NCI-H82 treated with DMSO at 0.1 percent for 48 hours (cell line): Measurements from ENCODE around the gene MAST4.

Source experiments
- DNase-seq: peaks from one replicate; lab custom pipeline; 2025; ENCODE audit not compliant: unreplicated experiment; lab: John Stamatoyannopoulos, UW

MAST4 gene

DNA sequence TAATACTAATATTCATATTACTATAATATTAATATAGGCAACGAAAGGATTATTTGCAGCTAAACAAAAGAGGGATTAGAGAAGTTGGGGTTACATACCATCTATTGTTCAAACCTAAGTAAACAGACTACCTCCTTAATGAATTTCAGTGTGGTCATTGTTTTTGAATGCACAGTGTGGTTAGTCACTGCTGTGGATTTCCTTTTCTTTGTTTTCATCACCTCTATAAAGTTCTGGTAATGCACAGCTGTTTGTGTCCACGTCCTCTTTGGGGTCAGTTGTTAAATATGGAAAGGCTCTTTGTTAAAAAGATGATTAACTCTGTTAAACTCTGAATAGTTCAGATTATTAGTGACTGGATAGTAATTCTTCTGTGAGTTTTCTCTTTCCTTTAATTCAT is 233.6 kb downstream of the MAST4 start:
- no peak for DNase-seq

DNA sequence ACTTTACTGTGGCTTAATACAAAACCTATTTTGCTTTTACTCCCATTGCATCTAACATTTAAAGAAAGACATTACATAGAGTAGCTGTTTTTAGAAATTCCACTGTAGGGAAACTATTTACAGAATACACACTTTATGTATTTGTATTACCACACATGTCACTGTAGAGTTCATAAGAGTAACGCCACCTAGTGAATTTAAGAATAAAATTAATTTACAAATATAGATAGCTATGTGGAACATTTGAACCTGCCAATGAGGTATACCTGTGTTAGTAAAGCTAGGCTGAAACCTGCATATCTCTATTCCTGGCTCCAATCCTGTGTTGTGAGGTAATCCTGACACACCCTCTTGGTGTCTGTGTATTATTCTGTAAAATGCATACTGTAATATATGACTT is 234.4 kb downstream of the MAST4 start:
- no peak for DNase-seq

DNA sequence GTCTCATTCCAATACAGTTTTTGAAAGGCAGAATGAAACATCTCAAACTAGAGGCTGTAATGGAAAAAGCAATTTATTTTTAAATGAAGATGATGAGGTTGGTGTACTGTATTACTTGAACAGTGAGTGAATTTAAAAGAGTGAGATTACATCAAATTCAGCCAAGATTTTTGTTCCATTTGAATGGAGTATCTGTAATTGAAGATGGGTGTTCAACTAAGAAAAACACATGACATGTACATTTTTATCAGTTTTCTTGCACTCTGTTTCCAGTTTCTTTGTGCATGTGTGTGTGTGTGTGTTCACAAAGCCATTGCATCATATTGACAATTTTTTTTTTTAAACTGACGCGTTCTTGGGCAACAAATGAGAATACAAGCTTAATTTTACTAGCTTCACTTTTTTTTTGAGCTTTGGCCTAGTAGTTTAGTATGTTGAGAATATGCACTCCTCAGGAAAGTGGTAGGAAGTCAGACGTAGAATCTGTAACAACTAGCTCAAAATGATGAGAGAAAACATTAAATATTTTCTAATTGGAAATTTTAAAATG is 243.5 kb downstream of the MAST4 start:
- no peak for DNase-seq

DNA sequence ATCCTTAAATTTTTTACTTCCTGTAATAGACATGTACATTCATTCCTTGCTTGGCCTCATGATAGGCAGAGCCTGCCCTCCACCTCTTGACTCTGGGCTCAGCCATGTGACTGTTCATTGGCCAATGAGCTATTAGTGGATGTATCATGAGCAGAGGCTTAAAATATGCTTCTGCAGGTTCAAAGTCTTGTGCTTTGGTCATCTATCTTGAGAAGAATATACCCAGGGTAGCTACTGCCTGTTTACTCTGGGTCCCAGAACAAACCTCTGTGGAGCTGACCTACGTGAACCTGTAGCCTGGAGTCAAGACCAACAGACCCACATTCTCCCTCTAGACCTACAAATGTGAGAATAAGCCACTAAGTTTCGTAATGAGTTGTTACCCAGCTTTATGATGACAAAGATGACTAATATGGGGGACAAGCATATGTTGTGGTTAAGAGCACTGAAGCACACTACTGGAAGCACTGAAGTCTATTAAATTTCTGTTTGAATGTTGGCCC is 244.4 kb downstream of the MAST4 start:
- DNase-seq = no peak

DNA sequence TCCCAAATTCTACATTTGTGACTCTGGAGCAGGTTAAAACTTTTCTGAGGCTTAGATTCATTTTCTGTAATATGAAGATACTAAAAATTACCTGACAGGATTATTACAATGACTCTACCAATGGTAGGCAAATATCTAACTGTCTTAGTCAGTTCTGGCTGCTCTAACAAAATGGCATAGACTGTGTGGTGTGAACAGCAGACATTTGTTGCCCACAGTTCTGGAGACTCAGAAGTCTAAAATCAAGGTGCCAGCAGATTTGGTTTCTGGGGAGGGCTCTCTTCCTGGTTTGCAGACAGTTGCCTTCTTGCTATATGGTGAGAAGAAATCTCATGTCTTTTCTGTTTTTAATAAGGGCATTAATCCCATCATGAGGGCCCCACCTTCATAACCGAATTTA is 245.1 kb downstream of the MAST4 start:
- DNase-seq = no peak

DNA sequence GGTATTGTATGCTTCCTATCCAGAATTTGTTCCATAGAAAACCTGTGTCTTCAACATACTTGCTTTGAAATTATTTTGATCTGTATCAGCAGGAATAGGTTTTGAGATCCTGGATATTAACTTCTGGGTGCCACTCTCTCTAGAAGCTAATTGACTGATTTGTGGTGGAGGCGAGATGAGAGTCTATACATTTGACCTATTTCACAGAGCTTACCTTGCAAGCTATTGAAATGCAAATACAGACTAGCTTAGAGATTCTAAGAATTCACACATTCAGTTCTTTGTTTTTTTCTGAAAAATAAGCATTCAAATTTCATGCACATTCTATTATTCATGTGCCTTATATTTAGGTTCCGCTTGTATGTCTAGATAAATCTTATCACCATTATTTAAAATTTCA is 246.3 kb downstream of the MAST4 start:
- DNase-seq = no peak

DNA sequence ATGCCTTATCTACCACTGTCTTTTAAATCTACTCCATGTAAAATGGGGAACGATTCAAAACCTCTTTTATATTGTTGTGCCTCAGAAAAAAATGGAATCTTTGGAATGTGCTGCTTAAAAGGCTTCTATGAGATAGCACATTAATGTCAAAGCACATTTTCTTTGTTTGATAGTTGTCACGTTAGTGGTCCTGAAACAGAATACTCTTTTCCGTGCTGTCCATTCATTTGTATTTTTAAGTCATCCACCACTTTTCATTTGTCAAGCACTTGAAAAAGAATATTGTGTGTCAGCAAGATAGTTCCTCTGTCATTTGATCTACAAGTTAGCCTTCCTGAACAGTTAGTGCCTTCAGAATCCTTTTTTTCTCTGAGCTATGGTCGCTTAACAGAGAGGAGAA is 246.9 kb downstream of the MAST4 start:
- no peak for DNase-seq

DNA sequence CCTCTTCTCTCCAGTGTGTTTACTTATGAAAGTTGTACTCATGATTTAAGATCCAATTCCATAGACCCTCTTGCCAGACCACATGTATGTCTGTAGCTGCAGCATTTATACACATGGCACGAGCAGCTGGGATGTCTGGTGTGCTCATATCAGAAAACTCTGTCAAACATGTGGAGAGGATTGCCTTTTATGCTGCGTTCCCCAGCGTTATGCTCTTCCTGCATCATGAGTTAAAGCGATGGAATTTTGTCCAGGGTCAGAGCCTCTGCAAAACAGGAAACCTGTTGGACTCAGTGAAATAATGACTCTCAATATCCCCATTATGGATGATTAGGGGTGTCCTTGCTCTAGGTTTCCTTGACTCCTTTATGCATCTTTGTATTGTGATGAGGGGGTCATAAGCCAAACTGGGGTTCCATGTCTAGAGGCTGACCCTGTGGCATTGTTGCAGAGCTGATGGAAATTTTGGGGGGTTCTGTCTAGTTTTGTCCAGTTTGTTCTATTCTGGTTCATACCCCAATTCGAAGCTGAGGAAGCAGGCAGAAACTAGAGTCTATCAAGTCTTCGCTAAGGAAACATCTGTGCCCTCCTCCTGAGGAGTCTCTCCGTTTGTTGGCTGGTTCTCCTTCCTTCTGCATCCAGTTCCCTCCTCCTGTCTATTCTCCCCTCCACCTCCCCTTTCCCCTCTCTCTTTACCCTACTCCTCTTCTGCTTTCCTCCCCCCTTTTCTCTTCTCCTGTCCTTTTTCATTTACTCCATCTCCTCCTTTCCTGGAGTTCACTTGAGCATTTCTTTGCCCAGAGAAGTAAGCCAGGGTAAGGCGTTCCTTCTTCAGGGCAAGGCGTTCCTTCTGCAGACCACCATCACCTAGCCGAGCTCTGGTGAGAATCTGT is 252.8 kb downstream of the MAST4 start:
- DNase-seq = no peak

DNA sequence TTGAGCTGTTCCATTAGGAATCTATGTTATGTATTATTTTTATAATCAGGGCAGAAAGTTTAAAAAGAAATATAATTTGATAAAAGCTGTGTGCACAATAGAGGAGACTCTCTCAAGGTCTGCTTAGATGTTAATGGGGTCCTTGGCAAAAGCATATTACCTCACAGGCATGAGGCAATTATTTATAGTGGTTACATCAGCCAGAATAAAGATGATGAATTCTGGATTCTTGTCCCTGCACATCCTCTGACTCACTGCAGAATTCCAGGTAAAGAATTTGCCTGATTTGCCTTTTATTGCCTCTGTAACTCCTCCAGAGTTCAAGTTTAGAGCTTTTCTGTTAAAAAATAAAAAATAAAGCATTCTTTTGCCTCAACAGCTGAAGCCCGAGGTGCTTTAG is 253.6 kb downstream of the MAST4 start:
- no peak for DNase-seq

DNA sequence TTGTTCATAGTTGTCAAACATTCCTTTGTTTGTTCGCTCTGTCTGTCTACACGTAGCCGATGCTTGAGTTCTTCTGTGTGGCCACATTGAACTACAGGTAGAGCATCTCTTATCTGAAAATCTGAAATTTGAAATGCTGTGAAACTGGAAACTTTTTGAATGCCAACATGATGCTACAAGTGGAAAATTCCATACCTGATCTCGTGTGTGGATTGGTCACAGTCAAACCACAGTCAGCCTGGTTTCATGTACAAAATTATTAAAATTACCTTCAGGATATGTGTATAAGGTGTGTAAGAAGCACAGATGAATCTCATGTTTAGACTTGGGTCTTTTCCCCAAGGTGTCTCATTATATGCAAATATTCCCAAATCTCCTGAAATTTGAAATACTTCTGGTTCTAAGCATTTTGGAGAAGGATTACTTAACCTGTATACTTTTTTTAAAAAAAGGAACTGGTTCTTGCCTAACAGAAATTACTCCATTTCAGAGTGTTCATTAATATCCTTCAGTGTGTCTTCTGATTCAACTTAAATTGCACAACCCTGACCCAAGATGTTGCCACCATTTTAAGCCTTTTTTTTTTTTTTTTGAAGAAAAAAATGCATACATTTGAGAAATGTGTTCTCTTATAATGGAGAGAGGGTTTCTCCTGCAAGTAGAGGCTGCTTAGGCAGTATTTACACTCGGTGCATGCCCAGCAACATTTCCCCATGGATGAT is 254.3 kb downstream of the MAST4 start:
- DNase-seq = no peak

DNA sequence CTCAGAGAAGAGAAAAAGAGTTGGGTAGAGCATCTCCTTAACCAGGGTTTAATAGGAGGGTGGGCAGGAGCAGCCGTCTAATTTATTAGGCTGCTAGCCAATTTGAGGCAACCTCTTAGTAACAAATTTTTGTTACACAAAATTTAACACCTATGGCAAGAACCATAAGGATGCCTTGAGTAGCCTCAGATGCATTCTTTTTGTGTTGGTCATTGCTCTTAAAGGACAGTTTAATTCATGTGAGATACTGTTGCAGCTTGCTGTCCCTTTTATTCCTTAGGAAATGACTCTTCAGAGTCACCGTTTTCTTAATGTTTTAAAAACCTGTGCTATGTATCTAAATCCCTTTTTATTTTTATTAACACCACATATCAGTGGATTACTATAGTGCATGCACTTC is 255.1 kb downstream of the MAST4 start:
- DNase-seq = no peak

DNA sequence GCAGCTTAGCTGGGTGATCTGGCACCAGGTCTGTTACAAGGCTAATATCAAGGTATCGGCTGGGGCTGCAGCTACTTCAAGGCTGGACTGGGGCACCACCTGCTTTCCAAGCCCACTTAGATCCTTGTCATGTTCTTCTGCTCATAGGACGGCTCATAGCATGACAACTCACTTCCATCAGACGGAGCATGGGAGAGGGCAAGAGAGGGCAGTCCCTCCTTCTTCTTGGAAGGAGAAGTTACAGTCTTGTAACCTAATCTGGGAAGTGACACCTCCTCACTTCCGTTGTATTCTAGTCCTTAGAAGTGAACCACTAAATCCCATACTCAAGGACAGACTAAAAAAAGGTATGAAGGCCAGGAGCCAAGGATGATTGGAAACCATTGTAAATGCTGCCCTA is 258.2 kb downstream of the MAST4 start:
- no peak for DNase-seq

DNA sequence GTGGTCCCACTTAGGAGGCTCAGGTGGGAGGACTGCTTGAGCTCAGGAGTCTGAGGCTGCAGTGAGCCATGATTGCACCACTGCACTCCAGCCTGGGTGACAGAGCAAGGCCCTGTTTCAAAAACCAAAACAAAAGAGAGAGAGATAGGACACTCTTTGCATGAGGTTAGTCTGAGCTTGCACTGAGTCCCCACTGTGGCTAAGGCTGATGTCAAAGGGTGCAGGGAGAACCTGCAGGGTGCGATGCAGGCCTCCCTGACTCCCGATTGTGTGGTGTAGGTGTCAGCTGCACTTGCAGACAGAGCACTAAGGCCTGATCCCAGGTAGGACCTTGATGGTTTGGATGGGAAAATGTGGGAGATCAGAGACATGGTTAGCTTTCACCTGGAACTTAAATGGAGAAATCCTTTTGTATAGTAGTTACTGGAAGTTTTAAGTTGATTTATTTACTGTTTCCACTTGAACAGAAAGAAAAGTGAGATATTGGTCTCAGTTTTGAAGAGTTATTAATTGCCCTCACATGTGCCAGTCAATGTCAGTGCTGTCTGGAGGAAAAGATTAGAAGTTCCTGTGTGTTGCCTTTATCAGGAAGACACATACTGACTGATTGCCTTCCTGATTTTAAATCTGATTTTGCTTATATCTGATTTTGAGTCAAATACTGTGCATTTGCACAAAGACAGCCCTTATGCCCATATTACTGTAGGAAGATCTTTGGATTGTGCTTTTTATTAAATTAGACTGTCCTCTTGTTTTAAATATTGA is 260.0 kb downstream of the MAST4 start:
- no peak for DNase-seq

DNA sequence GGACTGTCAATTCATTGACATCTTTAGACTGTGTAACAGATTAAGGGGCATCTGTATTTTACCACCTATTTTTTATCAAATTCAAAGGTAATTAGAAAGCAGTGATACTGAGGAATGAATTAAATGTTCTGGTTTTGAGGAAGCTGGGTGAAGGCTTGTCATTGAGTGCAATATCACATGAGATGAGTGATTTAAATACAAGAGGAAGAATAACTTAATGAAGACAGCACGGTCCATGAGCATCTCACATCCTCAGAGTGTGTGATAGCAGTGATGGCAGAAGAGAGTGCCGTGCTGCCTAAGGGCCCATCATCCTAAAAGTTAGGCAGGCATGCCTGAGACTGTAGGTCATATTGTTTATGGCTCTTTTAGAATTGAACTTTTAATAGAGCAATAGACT is 263.3 kb downstream of the MAST4 start:
- no peak for DNase-seq

DNA sequence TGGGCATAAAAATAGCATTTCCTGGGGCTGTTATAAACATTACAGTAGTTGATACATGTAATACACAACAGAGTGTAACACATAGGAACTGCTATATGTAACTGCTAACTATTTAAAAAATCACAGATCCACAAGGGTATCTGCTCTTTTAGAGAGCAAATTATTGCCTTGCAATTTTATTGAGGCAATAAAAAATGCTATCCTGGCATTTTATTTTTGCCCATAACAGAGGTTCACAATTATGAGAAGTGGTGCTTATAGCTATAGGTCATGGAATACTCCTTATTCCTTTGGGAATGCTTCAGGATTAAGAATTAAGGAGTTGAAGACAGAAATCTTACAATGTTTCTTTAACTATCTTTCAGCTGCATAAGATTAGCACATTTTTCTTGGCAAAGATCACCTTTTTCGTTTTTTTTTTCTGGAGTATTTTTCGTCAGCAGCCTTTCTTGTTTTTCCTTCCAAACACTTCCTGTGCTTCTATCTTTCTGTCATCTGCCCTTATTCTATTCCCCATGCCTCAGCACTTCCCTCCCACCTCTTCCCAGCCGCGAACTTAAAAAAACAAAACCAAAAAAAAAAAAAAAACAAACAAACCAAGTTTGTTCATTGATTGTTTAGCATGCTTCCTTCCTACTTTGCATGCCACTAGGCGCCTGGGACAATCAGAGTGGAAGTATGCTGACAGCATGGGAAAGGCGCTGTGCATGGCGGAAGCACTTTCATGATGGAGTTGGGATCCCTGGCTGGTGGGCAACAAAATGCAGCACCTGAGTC is 264.2 kb downstream of the MAST4 start:
- DNase-seq = no peak

DNA sequence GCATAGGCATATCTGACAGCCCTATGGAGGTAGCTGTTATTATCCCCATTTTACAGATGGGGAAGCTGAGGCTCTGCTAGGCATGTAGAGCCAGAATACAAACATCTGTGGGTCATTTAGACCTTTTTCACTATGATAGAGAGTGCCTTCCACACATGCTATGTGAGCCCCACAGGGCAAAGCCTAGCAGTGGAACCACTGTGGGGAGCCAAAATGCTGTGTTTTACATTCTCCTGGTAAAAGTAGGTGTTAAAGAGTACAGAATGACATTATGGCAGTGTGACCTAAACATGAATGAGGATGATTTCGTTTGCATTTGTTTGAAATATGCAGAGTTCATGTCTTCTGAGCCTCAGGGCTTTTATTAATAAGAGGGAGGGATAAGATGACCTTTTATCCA is 265.2 kb downstream of the MAST4 start:
- no peak for DNase-seq

DNA sequence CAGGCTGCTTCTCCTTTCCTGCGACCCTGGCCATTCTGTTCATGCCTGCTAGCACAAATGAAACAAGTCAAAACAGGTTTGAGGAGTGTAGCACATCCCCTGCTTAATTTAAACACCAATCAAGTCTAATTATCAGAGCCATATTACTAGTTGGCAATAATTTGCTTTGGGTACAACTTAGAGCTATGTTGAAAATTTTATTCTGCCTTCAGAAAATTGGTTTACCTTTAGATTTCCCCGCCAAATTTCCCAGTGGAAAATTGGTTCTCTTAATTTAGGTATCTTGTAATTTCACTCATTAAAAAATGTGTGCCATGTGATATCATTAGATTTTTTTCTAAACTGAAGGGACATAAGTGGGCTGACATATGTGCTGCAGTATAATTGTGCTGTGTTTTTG is 265.8 kb downstream of the MAST4 start:
- no peak for DNase-seq

DNA sequence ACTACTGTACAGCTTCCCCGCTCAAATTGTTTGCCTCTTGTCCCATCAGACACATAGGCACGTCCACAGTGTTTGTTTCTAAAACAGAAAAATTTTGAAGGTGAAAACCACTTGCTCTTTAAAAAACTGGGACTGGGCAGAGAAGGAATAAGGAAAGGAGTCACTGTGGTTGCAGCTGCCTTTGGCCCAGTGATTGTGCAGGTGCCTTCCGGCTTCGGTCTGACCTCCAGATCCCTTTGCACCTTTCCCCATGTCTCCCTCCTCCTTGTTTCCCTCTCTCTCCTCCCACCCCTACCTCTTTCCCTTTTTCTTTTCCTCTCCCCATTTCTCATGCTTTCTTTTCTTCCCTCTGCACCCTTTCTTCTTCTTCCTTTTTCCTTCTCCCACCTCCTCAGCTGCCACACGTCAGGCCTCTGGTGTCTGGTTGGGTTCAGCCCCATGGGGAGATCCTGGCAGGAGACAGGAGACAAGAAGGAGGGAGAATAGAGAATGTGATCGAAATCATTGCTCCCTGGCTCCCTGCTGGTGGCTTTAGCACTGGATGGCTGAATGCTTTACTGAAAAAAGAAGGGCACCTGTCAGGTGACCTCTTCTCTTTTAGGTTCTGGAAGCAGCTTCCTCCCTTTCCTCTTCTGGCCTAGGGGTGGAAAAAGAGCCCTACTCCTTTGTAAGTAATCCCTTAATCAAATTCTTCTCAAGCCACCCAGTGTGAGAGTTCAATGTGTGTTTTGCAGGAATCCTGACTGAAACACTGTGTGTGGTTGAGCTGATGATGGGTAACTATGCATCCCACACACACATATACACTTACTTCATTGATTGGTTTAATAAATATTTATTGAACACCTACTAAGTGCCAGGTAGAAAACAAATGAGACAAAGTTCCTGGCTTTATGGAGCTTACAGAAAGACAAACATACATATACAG is 267.3 kb downstream of the MAST4 start:
- no peak for DNase-seq

DNA sequence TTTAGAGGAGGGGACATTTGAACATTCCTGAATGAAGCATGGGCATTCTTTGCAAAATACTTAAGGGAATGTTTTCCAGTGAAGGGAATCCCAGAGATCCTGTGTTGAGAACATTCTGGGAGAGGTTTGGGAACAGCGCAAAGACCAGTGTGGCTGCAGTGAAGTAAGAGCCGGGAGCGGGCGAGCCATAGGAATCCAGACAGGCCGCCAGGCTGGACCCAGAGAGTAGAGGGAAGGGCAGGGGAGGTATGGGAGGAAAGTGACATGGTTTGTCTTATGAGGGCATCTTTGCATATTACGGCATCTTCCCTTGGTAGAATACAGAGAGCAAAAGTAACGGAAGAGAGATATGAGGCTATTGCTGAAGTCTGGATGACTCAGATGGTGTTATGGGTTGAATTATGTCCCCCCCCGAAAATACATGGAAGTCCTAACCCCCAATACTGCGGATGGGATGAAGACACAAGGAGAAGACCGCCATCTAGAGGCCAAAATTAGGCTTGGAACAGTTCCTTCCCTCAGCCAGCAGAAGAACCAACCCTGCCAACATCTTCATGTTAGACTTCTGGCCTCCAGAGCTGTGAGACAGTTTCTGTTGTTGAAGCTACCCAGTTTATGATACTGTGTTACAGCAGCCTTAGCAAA is 268.2 kb downstream of the MAST4 start:
- DNase-seq = no peak
